SHP77 (cell line): ENCODE measurements around the gene ZDHHC4.
A peak's percentile ranks its signal among the peaks of the same experiment; 100 is the strongest.
"Not testable (repeated sequence)": the region's sequence is repeated elsewhere in the genome, so short reads cannot be mapped to it uniquely, and the experiment has no call there.

ENCODE experiments used
- DNase-seq, 2 experiments: peaks; one replicate each; lab custom pipeline; 2025; lab: John Stamatoyannopoulos, UW

The ZDHHC4 gene

GRCh38 chr7:6607651-6608051, 30.4 kb downstream of the ZDHHC4 start:
- no peak for DNase-seq

DNA sequence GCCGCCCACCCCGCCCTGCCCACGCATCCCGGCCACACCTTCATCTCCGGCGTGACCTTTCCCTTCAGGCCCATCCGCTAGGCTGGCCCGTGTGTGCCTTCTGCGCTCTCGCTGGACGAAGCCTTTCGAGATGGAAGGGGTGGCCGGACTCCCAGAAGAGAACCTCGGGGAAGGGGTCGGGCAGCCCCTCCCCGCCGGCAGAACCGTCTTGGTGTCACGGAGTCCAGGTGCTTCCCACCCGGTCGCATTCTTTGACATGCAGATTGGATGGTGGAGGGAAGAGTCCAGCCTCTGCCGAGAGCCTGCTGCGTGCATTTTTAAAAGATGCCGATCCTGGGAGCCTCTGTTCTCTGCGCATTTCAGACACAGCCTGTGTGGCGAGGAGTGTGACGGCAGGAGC, 30.8 kb downstream of the ZDHHC4 start:
- DNase-seq: no peak

DNA sequence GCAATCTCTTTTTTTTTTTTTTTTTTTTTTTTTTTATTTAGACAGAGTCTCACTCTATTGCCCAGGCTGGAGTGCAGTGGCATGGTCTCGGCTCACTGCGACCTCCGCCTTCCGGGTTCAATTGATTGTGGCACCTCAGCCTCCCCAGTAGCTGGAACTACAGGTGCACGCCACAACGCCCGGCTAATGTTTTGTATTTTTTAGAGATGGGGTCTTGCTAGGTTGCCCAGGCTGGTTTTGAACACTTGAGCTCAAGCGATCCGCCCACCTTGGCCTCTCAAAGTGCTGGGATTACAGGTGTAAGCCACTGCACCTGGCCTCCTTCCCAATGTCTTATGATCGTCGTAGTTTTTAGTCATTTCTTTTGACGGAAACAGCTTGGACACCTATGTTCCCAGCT, 31.5 kb downstream of the ZDHHC4 start:
- no peak for DNase-seq

- no peak for DNase-seq
Measured at GRCh38 chr7:6612819-6613218, 35.6 kb downstream of the ZDHHC4 start.

DNA sequence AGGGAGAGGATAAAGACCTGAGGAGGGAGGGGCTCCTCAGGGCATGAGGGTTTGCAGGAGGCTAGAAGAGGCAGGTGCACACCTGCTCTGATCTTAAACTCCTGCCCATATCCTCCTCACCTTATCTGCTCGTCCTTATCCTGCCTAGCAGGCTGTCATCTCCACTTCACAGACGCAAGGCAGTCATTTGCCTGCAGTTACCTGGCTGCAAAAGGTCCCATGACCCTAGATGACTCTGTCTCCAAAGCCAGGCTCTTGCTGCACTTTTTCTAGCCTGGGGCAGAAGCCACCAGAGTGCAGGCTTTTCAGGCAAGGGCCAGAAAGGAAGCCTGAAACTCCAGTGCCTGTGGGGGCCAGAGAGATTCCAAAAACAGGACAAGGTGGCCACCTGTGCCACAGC, 36.5 kb downstream of the ZDHHC4 start:
- no peak for DNase-seq

DNA sequence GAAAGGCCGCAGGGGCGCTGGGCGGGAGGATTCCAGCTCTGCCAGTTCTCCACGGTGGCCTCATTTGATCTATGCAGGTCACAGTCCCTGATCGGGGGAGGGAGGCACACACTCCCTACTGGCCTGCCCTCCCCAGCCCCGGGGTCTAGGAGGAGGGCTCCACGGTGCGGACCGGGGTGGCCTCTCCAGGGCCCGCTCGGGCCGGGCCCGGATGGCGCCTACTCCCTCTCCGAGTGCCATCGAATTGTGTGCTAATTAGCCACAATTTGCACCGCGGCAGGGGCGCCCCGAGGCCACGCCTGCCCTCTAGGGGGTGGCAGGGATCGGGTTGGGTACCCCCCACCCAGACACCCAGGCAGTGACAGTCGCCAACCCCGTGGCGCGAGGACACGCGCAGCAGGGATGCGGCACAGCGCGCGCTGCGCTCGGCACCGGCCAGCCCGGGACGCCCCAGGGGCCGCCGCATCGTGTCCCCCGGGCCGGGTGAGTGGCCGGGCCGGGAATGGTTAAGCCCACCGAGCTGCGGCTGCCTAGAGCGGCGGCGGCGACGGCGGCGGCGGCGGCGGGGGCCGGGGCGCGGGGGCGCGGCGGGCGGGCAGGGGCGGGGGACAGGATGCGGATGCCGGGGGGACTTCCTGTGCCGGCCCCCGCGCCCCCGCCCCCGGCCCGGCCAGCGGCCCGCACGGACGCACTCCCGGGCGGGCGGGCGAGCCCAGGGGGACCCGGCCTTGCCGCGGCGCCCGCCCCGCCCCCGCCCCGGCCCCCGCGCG, 37.9 kb downstream of the ZDHHC4 start, which contains the start of gene ZNF853:
ZNF853 (plus strand) TSS at position 658 of the 770 bp plus-strand sequence. CDS start 565 bp downstream, outside the sequence.
- peak in 1 of 2 experiments; percentile 13 for DNase-seq

GRCh38 chr7:6615723-6616555, 38.7 kb downstream of the ZDHHC4 start:
- peak; percentile 80 to 85 for DNase-seq

DNA sequence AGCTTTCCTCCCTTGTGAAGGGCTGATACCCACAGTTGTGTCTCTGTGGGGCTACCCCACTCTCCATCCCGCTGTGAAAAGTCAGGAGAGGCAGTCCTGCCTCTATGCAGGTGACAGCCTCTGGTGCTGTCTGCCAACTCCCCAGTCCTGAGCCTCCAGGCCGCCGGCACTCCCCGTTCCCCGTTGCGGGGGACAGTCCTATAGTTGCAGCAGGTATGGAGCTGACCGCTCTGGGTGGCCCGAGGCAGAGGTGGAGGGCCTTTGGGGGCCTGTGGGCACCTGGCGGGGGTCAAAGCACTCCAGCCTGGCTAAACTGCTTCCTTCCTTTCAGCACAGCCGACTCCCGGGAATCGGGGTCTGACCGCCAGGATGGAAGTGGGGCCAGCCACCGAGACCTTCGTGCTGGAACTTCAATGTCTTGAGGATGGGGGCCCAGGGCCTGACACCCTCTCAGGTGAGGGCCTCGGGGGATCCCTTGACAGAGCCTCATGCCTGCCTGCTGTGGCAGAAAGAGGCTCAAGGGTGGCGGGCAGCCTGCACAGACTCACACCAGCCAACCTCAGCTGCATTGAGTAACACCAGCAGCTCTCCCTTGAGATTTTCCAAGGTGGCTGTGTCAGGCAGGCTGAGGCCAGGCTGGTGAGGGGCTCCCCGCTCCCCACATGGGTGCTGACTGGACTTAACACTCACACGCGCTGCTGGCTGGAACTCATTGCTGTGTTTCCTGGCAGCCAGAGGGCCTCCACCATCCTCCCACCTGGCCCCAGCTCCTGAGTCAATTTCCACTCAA, 39.8 kb downstream of the ZDHHC4 start:
- no peak for DNase-seq

- no peak for DNase-seq
Measured at GRCh38 chr7:6618621-6619020, 41.4 kb downstream of the ZDHHC4 start.

GRCh38 chr7:6619961-6620360, 42.7 kb downstream of the ZDHHC4 start:
- DNase-seq: no peak

DNA sequence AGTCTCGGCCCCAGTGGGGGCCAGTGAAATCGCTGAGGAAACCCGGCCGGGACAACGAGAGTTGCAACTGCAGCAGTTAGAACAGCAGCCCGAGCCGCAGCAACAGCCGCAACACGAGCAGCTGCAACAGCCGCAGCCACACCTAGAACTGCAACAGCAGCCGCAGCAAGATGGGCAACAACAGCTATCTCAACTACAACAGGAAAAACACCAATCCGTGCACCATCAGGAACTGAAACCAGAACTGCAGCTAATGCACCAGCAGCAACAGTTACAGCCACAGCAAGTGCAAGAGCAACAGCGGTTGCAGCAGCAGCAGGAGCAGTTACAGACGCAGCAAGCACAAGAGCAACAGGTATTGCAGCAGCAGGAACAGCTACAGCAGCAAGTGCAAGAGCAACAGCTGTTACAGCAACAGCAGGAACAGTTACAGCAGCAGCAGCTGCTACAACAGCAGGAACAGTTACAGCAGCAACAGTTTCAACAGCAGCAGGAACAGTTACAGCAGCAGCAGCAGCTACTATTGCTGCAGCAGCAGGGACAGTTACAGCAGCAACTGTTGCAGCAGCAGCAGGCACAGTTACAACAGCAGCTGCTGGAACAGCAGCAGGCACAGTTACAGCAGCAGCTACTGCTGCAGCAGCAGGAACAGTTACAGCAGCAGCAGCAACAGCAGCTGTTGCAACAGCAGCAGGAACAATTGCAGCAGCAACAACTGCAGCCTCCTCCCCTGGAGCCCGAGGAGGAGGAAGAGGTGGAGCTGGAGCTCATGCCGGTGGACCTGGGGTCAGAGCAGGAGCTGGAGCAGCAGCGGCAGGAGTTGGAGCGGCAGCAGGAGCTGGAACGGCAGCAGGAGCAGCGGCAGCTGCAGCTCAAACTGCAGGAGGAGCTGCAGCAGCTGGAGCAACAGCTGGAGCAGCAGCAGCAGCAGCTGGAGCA, 44.2 kb downstream of the ZDHHC4 start:
- DNase-seq: no peak

DNA sequence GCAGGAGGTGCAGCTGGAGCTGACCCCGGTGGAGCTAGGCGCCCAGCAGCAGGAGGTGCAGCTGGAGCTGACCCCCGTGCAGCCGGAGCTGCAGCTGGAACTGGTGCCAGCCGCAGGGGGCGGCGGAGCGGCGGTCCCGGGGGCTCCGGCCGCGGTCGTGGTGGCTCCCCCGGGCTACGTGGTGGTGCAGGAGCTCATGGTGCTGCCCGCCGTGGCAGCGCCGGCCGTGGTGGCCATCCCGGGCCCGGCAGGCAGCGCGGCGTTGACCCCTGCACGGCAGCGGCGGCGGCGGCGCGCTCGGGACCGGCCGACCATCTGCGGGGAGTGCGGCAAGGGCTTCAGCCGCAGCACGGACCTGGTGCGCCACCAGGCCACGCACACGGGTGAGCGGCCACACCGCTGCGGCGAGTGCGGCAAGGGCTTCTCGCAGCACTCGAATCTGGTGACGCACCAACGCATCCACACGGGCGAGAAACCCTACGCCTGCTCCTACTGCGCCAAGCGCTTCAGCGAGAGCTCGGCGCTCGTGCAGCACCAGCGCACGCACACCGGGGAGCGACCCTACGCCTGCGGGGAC, 45.0 kb downstream of the ZDHHC4 start:
- DNase-seq: no peak

DNA sequence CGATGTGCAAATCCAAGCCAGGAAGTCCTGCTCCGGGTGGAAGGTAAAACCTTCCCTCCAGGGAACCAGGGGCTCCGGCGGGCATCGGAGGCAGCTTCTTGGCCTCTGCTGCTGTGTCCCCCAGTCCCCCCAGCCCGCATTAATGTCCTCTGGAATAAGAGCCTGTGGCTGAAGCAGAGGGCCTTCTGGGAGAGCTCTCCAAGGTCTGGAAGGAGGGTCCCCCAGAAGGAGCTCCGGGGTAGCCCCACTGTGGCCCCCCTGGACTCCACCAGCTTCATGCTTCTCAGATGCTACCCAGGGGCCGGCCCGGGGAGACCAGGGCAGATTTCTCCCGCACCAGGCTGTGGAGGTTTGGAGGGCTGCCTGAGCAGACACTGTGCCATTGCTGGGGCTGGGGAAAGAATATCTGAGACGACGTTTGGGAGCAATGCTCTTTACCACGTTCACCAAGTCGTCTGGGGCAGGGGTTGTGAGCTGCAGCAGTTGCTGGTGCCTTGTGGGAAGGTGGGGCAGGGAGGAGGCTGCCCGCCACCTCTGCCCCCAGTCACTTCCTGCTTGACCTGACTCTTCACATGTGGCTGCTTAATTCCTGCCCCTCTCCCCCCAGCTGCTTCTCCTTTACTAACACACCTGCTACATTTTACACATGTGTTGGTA, 46.5 kb downstream of the ZDHHC4 start:
- DNase-seq: no peak

DNA sequence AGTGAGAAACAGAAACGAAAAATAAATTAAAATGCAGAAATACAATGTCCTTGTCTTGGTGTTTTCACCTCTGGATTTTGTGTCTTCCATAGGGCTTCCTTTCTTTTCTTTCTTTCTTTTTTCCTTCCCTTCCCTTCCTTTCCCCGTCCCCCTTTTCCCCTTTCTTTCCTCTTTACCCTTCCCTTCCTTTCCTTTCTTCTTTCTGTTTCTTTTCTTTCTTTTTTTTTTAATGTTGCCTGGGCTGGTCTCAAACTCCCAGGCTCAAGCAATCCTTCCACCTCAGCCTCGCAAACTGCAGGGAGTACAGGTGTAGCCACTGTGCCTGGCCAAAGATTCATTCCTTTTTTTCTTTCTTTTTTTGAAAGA, 47.0 kb downstream of the ZDHHC4 start:
- no peak for DNase-seq

- DNase-seq: peak; percentile 60 to 84
Measured at GRCh38 chr7:6628045-6628444, 50.8 kb downstream of the ZDHHC4 start.

GRCh38 chr7:6630007-6630849, 53.0 kb downstream of the ZDHHC4 start:
- DNase-seq: no peak

DNA sequence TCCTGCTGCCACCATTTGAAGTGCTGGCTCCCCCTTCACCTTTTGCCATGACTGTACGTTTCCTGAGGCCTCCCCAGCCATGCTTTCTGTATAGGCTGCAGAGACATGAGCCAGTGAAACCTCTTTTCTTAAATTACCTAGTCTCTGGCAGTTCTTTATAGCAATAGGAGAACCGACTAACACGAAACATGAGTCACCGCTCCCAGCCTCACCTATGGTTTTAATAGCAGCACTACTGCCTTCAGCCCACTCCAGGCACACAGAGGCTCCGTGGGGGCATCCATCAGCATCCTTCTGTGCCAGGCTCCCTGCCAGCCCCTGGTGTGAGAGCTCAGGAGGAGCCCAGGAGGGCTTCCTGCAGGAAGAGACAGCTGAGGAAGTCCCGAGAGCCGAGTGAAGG, 54.4 kb downstream of the ZDHHC4 start:
- no peak for DNase-seq

GRCh38 chr7:6634021-6634420, 56.8 kb downstream of the ZDHHC4 start:
- DNase-seq: no peak

- not testable (repeated sequence) for DNase-seq
Measured at GRCh38 chr7:6634971-6635370, 57.7 kb downstream of the ZDHHC4 start.
